Measurements from ENCODE around the gene GTF3C4. TPM values are rescaled to one million over a fixed set of nuclear protein-coding genes. Genes with fewer than 3 reads are reported as not detected.

Gene GTF3C4
- total and polyA plus RNA-seq, 2 experiments from 2014 or later = 9.5 to 39.6 TPM

DNA sequence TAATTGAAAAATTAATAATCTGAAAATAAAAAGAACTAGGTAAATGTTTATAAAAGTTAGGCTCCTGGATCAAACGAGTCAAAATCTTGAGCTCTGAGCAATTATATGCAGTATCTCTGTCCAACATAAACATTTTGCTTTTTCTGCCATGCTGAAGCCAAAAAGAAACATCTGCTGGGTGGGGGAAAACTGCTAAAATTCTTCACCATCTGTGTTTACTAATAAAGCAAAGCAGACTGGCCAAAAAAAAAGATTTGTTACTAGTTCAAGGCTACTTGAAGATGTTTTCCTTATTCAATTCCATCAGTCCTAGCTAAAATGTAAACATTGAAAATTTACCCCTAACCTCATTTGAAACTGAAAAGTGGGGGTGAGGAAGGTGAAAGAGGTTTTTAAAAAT, 29.7 kb downstream of the GTF3C4 start (continued):
- TF ChIP-seq, protein P1, sequence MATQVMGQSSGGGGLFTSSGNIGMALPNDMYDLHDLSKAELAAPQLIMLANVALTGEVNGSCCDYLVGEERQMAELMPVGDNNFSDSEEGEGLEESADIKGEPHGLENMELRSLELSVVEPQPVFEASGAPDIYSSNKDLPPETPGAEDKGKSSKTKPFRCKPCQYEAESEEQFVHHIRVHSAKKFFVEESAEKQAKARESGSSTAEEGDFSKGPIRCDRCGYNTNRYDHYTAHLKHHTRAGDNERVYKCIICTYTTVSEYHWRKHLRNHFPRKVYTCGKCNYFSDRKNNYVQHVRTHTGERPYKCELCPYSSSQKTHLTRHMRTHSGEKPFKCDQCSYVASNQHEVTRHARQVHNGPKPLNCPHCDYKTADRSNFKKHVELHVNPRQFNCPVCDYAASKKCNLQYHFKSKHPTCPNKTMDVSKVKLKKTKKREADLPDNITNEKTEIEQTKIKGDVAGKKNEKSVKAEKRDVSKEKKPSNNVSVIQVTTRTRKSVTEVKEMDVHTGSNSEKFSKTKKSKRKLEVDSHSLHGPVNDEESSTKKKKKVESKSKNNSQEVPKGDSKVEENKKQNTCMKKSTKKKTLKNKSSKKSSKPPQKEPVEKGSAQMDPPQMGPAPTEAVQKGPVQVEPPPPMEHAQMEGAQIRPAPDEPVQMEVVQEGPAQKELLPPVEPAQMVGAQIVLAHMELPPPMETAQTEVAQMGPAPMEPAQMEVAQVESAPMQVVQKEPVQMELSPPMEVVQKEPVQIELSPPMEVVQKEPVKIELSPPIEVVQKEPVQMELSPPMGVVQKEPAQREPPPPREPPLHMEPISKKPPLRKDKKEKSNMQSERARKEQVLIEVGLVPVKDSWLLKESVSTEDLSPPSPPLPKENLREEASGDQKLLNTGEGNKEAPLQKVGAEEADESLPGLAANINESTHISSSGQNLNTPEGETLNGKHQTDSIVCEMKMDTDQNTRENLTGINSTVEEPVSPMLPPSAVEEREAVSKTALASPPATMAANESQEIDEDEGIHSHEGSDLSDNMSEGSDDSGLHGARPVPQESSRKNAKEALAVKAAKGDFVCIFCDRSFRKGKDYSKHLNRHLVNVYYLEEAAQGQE (IDR thresholded peaks at IDR 0.05; ENCODE audit: unreplicated experiment) = no peak

DNA sequence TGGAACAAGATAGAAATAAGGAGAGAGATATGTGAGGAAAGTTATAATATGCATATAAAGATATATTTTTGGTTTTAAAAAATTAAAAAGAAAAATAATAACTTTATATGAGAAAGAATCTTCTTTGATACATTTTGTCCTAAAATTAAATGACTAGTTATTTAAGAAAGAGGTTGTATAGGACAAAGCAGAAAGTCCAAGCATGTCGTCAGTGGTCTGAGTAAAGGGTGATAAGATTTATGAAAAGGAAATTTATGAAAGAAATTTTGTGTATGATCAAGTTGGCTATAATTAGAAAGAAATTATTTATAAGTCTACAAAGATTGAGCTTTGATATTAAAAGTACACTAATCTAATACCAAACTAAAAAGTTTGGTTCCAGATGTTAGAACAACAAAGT, 32.0 kb downstream of the GTF3C4 start:
- Mint-ChIP-seq H3K4me1 (no peaks in the 10 kb centered on the region), H3K27me3 (ENCODE audit: insufficient read depth, low read depth, poor library complexity) (no peaks in the 10 kb centered on the region), H3K4me3 (no peak overlapping the region), H3K27ac (no peak overlapping the region), H3K9me3 (peaks cover 45% of the 10 kb centered on the region), H3K36me3 (ENCODE audit: low read depth) (peaks cover 12% of the 10 kb centered on the region; the same call in 1 of the 3 replicates)
- H2AFZ ChIP-seq = no peak overlapping the region
- no peaks in the 10 kb centered on the region for H3K79me2 ChIP-seq (replicated peaks; ENCODE audit: insufficient read depth)
- no peak overlapping the region for H3K4me2 ChIP-seq
- 0 out of 2 replicates have a peak, but pooled peaks cover 3% of the 10 kb centered on the region for H3K36me3 ChIP-seq (ENCODE audit: insufficient read depth)
- ATAC-seq = no peak
- peak; percentile 12 for DNase-seq (ENCODE audit: low spot score)
- no peaks in the 10 kb centered on the region for H3K9me2 ChIP-seq (ENCODE audit: insufficient read depth)
- no peaks in the 10 kb centered on the region for H3F3A ChIP-seq (replicated peaks; ENCODE audit: low read depth)
- no peak overlapping the region for H3K4me3 ChIP-seq
- no peaks in the 10 kb centered on the region for H4K20me1 ChIP-seq (replicated peaks; ENCODE audit: insufficient read depth)
- H3K27me3 ChIP-seq (ENCODE audit: insufficient read depth) = no peaks in the 10 kb centered on the region
- H3K27ac ChIP-seq (ENCODE audit: low read depth) = no peak overlapping the region
- no peaks in the 10 kb centered on the region for H3K4me1 ChIP-seq (ENCODE audit: insufficient read depth)
- TF ChIP-seq CREB1 (CRISPR knock-in tag; IDR thresholded peaks at IDR 0.05; ENCODE audit: low read depth) = no peak
- TF ChIP-seq ZNF331 (CRISPR knock-in tag; IDR thresholded peaks at IDR 0.05; ENCODE audit: low read depth) = no peak
- TF ChIP-seq EZH2phosphoT487 (IDR thresholded peaks at IDR 0.05; ENCODE audit: unreplicated experiment) = no peak
- TF ChIP-seq ZNF114 (CRISPR knock-in tag; IDR thresholded peaks at IDR 0.05) = no peak
- TF ChIP-seq, protein P1 (IDR thresholded peaks at IDR 0.05; ENCODE audit: unreplicated experiment) = no peak
- no peak for TF ChIP-seq JUNB (IDR thresholded peaks at IDR 0.05; ENCODE audit: unreplicated experiment)
- TF ChIP-seq, protein P2, sequence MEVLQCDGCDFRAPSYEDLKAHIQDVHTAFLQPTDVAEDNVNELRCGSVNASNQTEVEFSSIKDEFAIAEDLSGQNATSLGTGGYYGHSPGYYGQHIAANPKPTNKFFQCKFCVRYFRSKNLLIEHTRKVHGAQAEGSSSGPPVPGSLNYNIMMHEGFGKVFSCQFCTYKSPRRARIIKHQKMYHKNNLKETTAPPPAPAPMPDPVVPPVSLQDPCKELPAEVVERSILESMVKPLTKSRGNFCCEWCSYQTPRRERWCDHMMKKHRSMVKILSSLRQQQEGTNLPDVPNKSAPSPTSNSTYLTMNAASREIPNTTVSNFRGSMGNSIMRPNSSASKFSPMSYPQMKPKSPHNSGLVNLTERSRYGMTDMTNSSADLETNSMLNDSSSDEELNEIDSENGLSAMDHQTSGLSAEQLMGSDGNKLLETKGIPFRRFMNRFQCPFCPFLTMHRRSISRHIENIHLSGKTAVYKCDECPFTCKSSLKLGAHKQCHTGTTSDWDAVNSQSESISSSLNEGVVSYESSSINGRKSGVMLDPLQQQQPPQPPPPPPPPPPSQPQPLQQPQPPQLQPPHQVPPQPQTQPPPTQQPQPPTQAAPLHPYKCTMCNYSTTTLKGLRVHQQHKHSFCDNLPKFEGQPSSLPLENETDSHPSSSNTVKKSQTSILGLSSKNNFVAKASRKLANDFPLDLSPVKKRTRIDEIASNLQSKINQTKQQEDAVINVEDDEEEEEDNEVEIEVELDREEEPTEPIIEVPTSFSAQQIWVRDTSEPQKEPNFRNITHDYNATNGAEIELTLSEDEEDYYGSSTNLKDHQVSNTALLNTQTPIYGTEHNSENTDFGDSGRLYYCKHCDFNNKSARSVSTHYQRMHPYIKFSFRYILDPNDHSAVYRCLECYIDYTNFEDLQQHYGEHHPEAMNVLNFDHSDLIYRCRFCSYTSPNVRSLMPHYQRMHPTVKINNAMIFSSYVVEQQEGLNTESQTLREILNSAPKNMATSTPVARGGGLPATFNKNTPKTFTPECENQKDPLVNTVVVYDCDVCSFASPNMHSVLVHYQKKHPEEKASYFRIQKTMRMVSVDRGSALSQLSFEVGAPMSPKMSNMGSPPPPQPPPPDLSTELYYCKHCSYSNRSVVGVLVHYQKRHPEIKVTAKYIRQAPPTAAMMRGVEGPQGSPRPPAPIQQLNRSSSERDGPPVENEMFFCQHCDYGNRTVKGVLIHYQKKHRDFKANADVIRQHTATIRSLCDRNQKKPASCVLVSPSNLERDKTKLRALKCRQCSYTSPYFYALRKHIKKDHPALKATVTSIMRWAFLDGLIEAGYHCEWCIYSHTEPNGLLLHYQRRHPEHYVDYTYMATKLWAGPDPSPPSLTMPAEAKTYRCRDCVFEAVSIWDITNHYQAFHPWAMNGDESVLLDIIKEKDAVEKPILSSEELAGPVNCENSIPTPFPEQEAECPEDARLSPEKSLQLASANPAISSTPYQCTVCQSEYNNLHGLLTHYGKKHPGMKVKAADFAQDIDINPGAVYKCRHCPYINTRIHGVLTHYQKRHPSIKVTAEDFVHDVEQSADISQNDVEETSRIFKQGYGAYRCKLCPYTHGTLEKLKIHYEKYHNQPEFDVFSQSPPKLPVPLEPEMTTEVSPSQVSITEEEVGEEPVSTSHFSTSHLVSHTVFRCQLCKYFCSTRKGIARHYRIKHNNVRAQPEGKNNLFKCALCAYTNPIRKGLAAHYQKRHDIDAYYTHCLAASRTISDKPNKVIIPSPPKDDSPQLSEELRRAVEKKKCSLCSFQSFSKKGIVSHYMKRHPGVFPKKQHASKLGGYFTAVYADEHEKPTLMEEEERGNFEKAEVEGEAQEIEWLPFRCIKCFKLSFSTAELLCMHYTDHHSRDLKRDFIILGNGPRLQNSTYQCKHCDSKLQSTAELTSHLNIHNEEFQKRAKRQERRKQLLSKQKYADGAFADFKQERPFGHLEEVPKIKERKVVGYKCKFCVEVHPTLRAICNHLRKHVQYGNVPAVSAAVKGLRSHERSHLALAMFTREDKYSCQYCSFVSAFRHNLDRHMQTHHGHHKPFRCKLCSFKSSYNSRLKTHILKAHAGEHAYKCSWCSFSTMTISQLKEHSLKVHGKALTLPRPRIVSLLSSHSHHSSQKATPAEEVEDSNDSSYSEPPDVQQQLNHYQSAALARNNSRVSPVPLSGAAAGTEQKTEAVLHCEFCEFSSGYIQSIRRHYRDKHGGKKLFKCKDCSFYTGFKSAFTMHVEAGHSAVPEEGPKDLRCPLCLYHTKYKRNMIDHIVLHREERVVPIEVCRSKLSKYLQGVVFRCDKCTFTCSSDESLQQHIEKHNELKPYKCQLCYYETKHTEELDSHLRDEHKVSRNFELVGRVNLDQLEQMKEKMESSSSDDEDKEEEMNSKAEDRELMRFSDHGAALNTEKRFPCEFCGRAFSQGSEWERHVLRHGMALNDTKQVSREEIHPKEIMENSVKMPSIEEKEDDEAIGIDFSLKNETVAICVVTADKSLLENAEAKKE (CRISPR knock-in tag; IDR thresholded peaks at IDR 0.05) = no peak
- TF ChIP-seq POLR2AphosphoS5 (IDR thresholded peaks at IDR 0.05; ENCODE audit: low read depth) = no peak
- TF ChIP-seq, protein P3, sequence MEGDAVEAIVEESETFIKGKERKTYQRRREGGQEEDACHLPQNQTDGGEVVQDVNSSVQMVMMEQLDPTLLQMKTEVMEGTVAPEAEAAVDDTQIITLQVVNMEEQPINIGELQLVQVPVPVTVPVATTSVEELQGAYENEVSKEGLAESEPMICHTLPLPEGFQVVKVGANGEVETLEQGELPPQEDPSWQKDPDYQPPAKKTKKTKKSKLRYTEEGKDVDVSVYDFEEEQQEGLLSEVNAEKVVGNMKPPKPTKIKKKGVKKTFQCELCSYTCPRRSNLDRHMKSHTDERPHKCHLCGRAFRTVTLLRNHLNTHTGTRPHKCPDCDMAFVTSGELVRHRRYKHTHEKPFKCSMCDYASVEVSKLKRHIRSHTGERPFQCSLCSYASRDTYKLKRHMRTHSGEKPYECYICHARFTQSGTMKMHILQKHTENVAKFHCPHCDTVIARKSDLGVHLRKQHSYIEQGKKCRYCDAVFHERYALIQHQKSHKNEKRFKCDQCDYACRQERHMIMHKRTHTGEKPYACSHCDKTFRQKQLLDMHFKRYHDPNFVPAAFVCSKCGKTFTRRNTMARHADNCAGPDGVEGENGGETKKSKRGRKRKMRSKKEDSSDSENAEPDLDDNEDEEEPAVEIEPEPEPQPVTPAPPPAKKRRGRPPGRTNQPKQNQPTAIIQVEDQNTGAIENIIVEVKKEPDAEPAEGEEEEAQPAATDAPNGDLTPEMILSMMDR (conservative IDR thresholded peaks at IDR 0.05; ENCODE audit: low read depth in 2 of 2) = no peak
- no peak for TF ChIP-seq EZH2 (IDR thresholded peaks at IDR 0.05; ENCODE audit: low read depth, unreplicated experiment)

All from GM23338 (cell line).